ENCODE measurements around the gene SLC6A1.

SLC6A1 gene

GRCh38 chr3:11078826-11079515, 86.4 kb downstream of the SLC6A1 start:
- TF ChIP-seq, protein P1, sequence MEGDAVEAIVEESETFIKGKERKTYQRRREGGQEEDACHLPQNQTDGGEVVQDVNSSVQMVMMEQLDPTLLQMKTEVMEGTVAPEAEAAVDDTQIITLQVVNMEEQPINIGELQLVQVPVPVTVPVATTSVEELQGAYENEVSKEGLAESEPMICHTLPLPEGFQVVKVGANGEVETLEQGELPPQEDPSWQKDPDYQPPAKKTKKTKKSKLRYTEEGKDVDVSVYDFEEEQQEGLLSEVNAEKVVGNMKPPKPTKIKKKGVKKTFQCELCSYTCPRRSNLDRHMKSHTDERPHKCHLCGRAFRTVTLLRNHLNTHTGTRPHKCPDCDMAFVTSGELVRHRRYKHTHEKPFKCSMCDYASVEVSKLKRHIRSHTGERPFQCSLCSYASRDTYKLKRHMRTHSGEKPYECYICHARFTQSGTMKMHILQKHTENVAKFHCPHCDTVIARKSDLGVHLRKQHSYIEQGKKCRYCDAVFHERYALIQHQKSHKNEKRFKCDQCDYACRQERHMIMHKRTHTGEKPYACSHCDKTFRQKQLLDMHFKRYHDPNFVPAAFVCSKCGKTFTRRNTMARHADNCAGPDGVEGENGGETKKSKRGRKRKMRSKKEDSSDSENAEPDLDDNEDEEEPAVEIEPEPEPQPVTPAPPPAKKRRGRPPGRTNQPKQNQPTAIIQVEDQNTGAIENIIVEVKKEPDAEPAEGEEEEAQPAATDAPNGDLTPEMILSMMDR (IDR thresholded peaks at IDR 0.05; ENCODE audit: borderline replicate concordance, insufficient read depth, low read depth, low read length): no peak
- no peak overlapping the region for H3K4me3 ChIP-seq (ENCODE audit: low read depth, low read length)

DNA sequence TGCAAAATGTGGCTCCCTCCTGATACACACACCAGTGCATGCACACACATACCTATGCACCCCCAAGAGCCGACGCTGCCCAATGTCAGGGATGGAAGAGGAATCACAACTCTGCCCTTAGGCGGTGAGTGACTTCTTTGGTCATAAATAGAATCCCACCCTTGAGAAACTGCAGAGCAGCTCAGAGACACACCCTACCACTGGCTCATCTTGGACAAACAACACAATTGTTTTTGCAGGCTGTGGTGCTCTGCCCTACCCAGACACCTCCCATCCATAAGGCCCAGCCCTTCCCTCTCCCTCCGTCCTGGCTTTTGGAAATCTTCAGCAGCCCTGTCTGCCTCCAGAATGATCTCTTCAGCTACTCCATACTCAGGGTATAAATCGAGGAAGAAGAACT, 87.9 kb downstream of the SLC6A1 start:
- TF ChIP-seq, protein P1 (IDR thresholded peaks at IDR 0.05; ENCODE audit: borderline replicate concordance, insufficient read depth, low read depth, low read length): no peak
- H3K4me3 ChIP-seq (ENCODE audit: low read depth, low read length): no peak overlapping the region

DNA sequence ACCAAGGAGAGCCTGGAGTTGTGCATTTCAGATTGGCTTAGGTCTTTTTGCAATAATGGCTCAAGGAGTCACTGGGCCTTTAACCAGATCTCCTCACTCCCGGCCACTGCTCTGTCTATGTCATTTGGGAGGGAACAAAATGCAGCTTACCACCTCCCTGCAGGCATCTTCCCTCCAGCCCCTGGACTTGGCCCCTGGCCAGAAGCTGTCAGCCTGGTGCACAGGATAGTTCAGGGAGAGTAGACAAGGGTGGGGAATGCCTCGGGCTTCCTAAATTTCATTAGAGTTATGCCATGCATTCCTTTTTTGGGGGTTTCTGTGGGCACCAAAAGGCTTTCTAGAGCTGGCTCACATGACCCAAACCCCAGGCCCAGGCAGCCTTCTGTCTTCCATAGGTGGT, 91.5 kb downstream of the SLC6A1 start:
- TF ChIP-seq, protein P1 (IDR thresholded peaks at IDR 0.05; ENCODE audit: borderline replicate concordance, insufficient read depth, low read depth, low read length): no peak
- H3K4me3 ChIP-seq (ENCODE audit: low read depth, low read length): no peak overlapping the region

- H3K4me3 ChIP-seq (ENCODE audit: low read depth, low read length): no peak overlapping the region
- TF ChIP-seq, protein P1 (IDR thresholded peaks at IDR 0.05; ENCODE audit: borderline replicate concordance, insufficient read depth, low read depth, low read length): no peak
These were observed 92.1 kb downstream of the SLC6A1 start for GRCh38 chr3:11084677-11085076.

- no peak overlapping the region for H3K4me3 ChIP-seq (ENCODE audit: low read depth, low read length)
- TF ChIP-seq, protein P1 (IDR thresholded peaks at IDR 0.05; ENCODE audit: borderline replicate concordance, insufficient read depth, low read depth, low read length): no peak
These were observed 92.7 kb downstream of the SLC6A1 start for GRCh38 chr3:11085093-11085840.

GRCh38 chr3:11086856-11087255, 94.3 kb downstream of the SLC6A1 start:
- TF ChIP-seq, protein P1 (IDR thresholded peaks at IDR 0.05; ENCODE audit: borderline replicate concordance, insufficient read depth, low read depth, low read length): no peak
- no peak overlapping the region for H3K4me3 ChIP-seq (ENCODE audit: low read depth, low read length)

DNA sequence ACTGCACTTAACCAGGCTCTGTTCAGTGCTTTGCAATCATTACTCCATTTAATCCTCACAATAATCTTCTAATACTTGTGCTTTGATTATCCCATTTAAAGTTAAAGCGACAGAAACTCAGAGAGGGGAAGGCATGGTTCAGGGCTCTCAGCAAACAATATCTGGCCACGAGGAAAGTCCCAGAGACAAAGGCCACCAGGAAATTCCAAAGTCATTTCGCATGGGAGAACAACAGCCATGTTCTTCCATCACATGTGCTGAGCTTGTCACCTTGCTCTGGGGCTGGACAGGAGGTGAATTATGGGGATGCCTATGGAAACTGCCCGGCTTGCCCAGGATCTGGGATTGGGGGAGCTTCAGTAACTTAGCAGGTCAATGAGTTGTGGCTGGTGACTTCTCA, 95.5 kb downstream of the SLC6A1 start:
- H3K4me3 ChIP-seq (ENCODE audit: low read depth, low read length): no peak overlapping the region
- TF ChIP-seq, protein P1 (IDR thresholded peaks at IDR 0.05; ENCODE audit: borderline replicate concordance, insufficient read depth, low read depth, low read length): no peak

All from GM12875 (cell line).